Large intestine (tissue), 3 donors: ENCODE data around the gene TCEAL7. TPM values are rescaled to one million over a fixed set of nuclear protein-coding genes. Genes with fewer than 3 reads are reported as not detected.

Source experiments
- DNase-seq, 2 donors: peaks; one replicate each; pipeline versions ENCODE4 v3.0.0 to v3.0.0-alpha.2; 2013
- H3K27ac ChIP-seq: one replicate; pipeline ENCODE4 v1.5.1; 2013; ENCODE audit warnings: low read length
- H3K27me3 ChIP-seq: 2 replicates; pipeline ENCODE4 v1.6.1; 2013; ENCODE audit warnings: low read length; ENCODE audit not compliant: control insufficient read depth, insufficient read depth
- H3K36me3 ChIP-seq: 2 replicates; pipeline ENCODE4 v1.6.1; 2013; ENCODE audit warnings: low read length; ENCODE audit not compliant: control insufficient read depth, insufficient read depth
- H3K4me1 ChIP-seq: one replicate; pipeline ENCODE4 v1.6.1; 2013; ENCODE audit warnings: low read length; ENCODE audit not compliant: control insufficient read depth, insufficient read depth
- H3K4me3 ChIP-seq: one replicate; pipeline ENCODE4 v1.5.1; 2013; ENCODE audit warnings: low read length
- H3K9me3 ChIP-seq: one replicate; pipeline ENCODE4 v1.6.1; 2013; ENCODE audit warnings: mild to moderate bottlenecking, low read depth, low read length, moderate library complexity; ENCODE audit not compliant: control insufficient read depth
- WGBS: methylation state at CpG from one replicate; pipeline ENCODE4 v1.1.5; 2013; ENCODE audit warnings: low lambda C conversion rate; ENCODE audit not compliant: insufficient coverage; 5-methylcytosine and 5-hydroxymethylcytosine counted together
- polyA plus RNA-seq: library from polyadenylated mRNA; unstranded; fragments of 120-200 nt; gene quantifications from one replicate; pipeline ENCODE4 v1.2.1, GENCODE V29; 2013

Gene TCEAL7
- polyA plus RNA-seq, 1 donor, result 27.3 TPM

- no CpG with 5 or more reads among the region's 1 CpG for WGBS
- H3K36me3 ChIP-seq, result no peaks in the 10 kb centered on the region
- DNase-seq, result peak in 1 of 2 donors; percentile 12
- no peaks in the 10 kb centered on the region for H3K9me3 ChIP-seq
- no peaks in the 10 kb centered on the region for H3K27me3 ChIP-seq
- no peak overlapping the region for H3K4me3 ChIP-seq
- no peak overlapping the region for H3K27ac ChIP-seq
- H3K4me1 ChIP-seq, result no peaks in the 10 kb centered on the region
Measured at GRCh38 chrX:103362474-103362873, 32.4 kb downstream of the TCEAL7 start.

GRCh38 chrX:103363046-103363445, 33.0 kb downstream of the TCEAL7 start:
- no peaks in the 10 kb centered on the region for H3K36me3 ChIP-seq
- no peak for DNase-seq
- WGBS, result no CpG with 5 or more reads among the region's 2 CpGs
- H3K4me1 ChIP-seq, result no peaks in the 10 kb centered on the region
- H3K27me3 ChIP-seq, result no peaks in the 10 kb centered on the region
- no peaks in the 10 kb centered on the region for H3K9me3 ChIP-seq
- H3K4me3 ChIP-seq, result no peak overlapping the region
- no peak overlapping the region for H3K27ac ChIP-seq

GRCh38 chrX:103367502-103367901, 37.5 kb downstream of the TCEAL7 start:
- Histone ChIP-seq H3K36me3 (no peaks in the 10 kb centered on the region), H3K27me3 (no peaks in the 10 kb centered on the region), H3K4me1 (no peaks in the 10 kb centered on the region), H3K27ac (no peak overlapping the region), H3K9me3 (no peaks in the 10 kb centered on the region), H3K4me3 (no peak overlapping the region)
- no peak for DNase-seq
- no CpG with 5 or more reads among the region's 1 CpG for WGBS

- DNase-seq, result no peak
- Histone ChIP-seq H3K9me3 (no peaks in the 10 kb centered on the region), H3K27ac (no peak overlapping the region), H3K4me1 (no peaks in the 10 kb centered on the region), H3K4me3 (no peak overlapping the region), H3K27me3 (no peaks in the 10 kb centered on the region), H3K36me3 (no peaks in the 10 kb centered on the region)
Measured at GRCh38 chrX:103369479-103369878, 39.4 kb downstream of the TCEAL7 start.

- H3K4me3 ChIP-seq, result no peak overlapping the region
- no peaks in the 10 kb centered on the region for H3K36me3 ChIP-seq
- DNase-seq, result no peak
- no peak overlapping the region for H3K27ac ChIP-seq
- no peaks in the 10 kb centered on the region for H3K9me3 ChIP-seq
- H3K4me1 ChIP-seq, result no peaks in the 10 kb centered on the region
- WGBS, result no CpG with 5 or more reads among the region's 2 CpGs
- no peaks in the 10 kb centered on the region for H3K27me3 ChIP-seq
Measured at GRCh38 chrX:103372886-103373285, 42.8 kb downstream of the TCEAL7 start.

GRCh38 chrX:103373581-103373980, 43.5 kb downstream of the TCEAL7 start:
- no CpG with 5 or more reads among the region's 3 CpGs for WGBS
- H3K4me3 ChIP-seq, result no peak overlapping the region

GRCh38 chrX:103376118-103376978, 46.3 kb downstream of the TCEAL7 start, which contains the start of gene BEX3:
Gene BEX3, plus strand, starts transcription at chrX:103376538. Its CDS starts 984 bp downstream, at chrX:103377522.
- Histone ChIP-seq H3K27ac (peak within 1 kb of the TSS; percentile 90), H3K36me3 (peaks cover 5% of the 10 kb centered on the region), H3K4me1 (no peaks in the 10 kb centered on the region), H3K4me3 (peak within 1 kb of the TSS; percentile 89), H3K9me3 (no peaks in the 10 kb centered on the region), H3K27me3 (no peaks in the 10 kb centered on the region)
- WGBS, result no CpG with 5 or more reads among the region's 62 CpGs
- DNase-seq, result peak; percentile 48 to 70

More at GRCh38 chrX:103373581-103373980, 43.5 kb downstream of the TCEAL7 start:
- no peak for DNase-seq
- Histone ChIP-seq H3K9me3 (no peaks in the 10 kb centered on the region), H3K36me3 (peaks cover 1% of the 10 kb centered on the region), H3K27ac (no peak overlapping the region), H3K4me1 (no peaks in the 10 kb centered on the region), H3K27me3 (no peaks in the 10 kb centered on the region)

GRCh38 chrX:103376979-103377324, 46.9 kb downstream of the TCEAL7 start:
- H3K4me3 ChIP-seq, result peak overlapping the region; percentile 89
- peak overlapping the region; percentile 90 for H3K27ac ChIP-seq
- H3K4me1 ChIP-seq, result no peaks in the 10 kb centered on the region
- H3K36me3 ChIP-seq, result peaks cover 5% of the 10 kb centered on the region
- H3K27me3 ChIP-seq, result no peaks in the 10 kb centered on the region
- DNase-seq, result peak in 1 of 2 donors; percentile 27
- H3K9me3 ChIP-seq, result no peaks in the 10 kb centered on the region
- WGBS, result no CpG with 5 or more reads among the region's 19 CpGs

- H3K27ac ChIP-seq, result no peak overlapping the region
- peaks cover 5% of the 10 kb centered on the region for H3K36me3 ChIP-seq
- H3K4me3 ChIP-seq, result no peak overlapping the region
- no peaks in the 10 kb centered on the region for H3K27me3 ChIP-seq
- no peaks in the 10 kb centered on the region for H3K4me1 ChIP-seq
- no peaks in the 10 kb centered on the region for H3K9me3 ChIP-seq
- no peak for DNase-seq
- no CpG with 5 or more reads among the region's 2 CpGs for WGBS
Measured at GRCh38 chrX:103378990-103379389, 49.0 kb downstream of the TCEAL7 start.
